ENCODE data around the gene GPHB5.
"Not testable (repeated sequence)": the region's sequence is repeated elsewhere in the genome, so short reads cannot be mapped to it uniquely, and the experiment has no call there.

GPHB5 gene

GRCh38 chr14:63297372-63298063, 21.2 kb downstream of the GPHB5 start:
- in situ Hi-C loops (cut with HindIII; ENCODE audit: low pct_ligation_motif_present, low pct_unique_long_range_greater_than_20kb, low sequenced_read_pairs) = no loop called here
- DNase-seq = no peak

GRCh38 chr14:63296060-63296563, 22.6 kb downstream of the GPHB5 start:
- no peak for DNase-seq
- in situ Hi-C loops (cut with HindIII; ENCODE audit: low pct_ligation_motif_present, low pct_unique_long_range_greater_than_20kb, low sequenced_read_pairs) = no loop called here

GRCh38 chr14:63295231-63295685, 23.5 kb downstream of the GPHB5 start:
- in situ Hi-C loops (cut with HindIII; ENCODE audit: low pct_ligation_motif_present, low pct_unique_long_range_greater_than_20kb, low sequenced_read_pairs) = no loop called here

GRCh38 chr14:63292805-63293204, 25.9 kb downstream of the GPHB5 start:
- in situ Hi-C loops (cut with HindIII; ENCODE audit: low pct_ligation_motif_present, low pct_unique_long_range_greater_than_20kb, low sequenced_read_pairs) = no loop called here
- DNase-seq = no peak

More at GRCh38 chr14:63295231-63295685, 23.5 kb downstream of the GPHB5 start:
- no peak for DNase-seq

GRCh38 chr14:63290741-63291430, 27.8 kb downstream of the GPHB5 start:
- DNase-seq = no peak
- in situ Hi-C loops (cut with HindIII; ENCODE audit: low pct_ligation_motif_present, low pct_unique_long_range_greater_than_20kb, low sequenced_read_pairs) = no loop called here

- in situ Hi-C loops (cut with HindIII; ENCODE audit: low pct_ligation_motif_present, low pct_unique_long_range_greater_than_20kb, low sequenced_read_pairs) = no loop called here
- no peak for DNase-seq
Measured at GRCh38 chr14:63288853-63289252, 29.9 kb downstream of the GPHB5 start.

GRCh38 chr14:63287666-63288483, 30.9 kb downstream of the GPHB5 start:
- in situ Hi-C loops (cut with HindIII; ENCODE audit: low pct_ligation_motif_present, low pct_unique_long_range_greater_than_20kb, low sequenced_read_pairs) = no loop called here
- DNase-seq = no peak

- DNase-seq = no peak
- in situ Hi-C loops (cut with HindIII; ENCODE audit: low pct_ligation_motif_present, low pct_unique_long_range_greater_than_20kb, low sequenced_read_pairs) = no loop called here
Measured at GRCh38 chr14:63286071-63286470, 32.7 kb downstream of the GPHB5 start.

- in situ Hi-C loops (cut with HindIII; ENCODE audit: low pct_ligation_motif_present, low pct_unique_long_range_greater_than_20kb, low sequenced_read_pairs) = no loop called here
- no peak for DNase-seq
Measured at GRCh38 chr14:63283884-63284248, 34.9 kb downstream of the GPHB5 start.

GRCh38 chr14:63282997-63283883, 35.5 kb downstream of the GPHB5 start:
- no peak for DNase-seq
- in situ Hi-C loops (cut with HindIII; ENCODE audit: low pct_ligation_motif_present, low pct_unique_long_range_greater_than_20kb, low sequenced_read_pairs) = no loop called here

GRCh38 chr14:63279933-63280332, 38.8 kb downstream of the GPHB5 start:
- in situ Hi-C loops (cut with HindIII; ENCODE audit: low pct_ligation_motif_present, low pct_unique_long_range_greater_than_20kb, low sequenced_read_pairs); DNase-seq: not testable (repeated sequence)

- in situ Hi-C loops (cut with HindIII; ENCODE audit: low pct_ligation_motif_present, low pct_unique_long_range_greater_than_20kb, low sequenced_read_pairs) = no loop called here
Measured at GRCh38 chr14:63277591-63278183, 41.0 kb downstream of the GPHB5 start.

GRCh38 chr14:63276492-63277342, 42.0 kb downstream of the GPHB5 start:
- DNase-seq = peak; percentile 32
- in situ Hi-C loops (cut with HindIII; ENCODE audit: low pct_ligation_motif_present, low pct_unique_long_range_greater_than_20kb, low sequenced_read_pairs) = no loop called here

More at GRCh38 chr14:63277591-63278183, 41.0 kb downstream of the GPHB5 start:
- DNase-seq = no peak

- DNase-seq = no peak
- in situ Hi-C loops (cut with HindIII; ENCODE audit: low pct_ligation_motif_present, low pct_unique_long_range_greater_than_20kb, low sequenced_read_pairs) = no loop called here
Measured at GRCh38 chr14:63276016-63276415, 42.7 kb downstream of the GPHB5 start.

- DNase-seq = no peak
- in situ Hi-C loops (cut with HindIII; ENCODE audit: low pct_ligation_motif_present, low pct_unique_long_range_greater_than_20kb, low sequenced_read_pairs) = no loop called here
Measured at GRCh38 chr14:63275611-63276010, 43.1 kb downstream of the GPHB5 start.

- in situ Hi-C loops (cut with HindIII; ENCODE audit: low pct_ligation_motif_present, low pct_unique_long_range_greater_than_20kb, low sequenced_read_pairs) = no loop called here
- DNase-seq = no peak
Measured at GRCh38 chr14:63273717-63274655, 44.7 kb downstream of the GPHB5 start.

All from ACHN (cell line).